Upper lobe of left lung (tissue), 4 donors: ENCODE results near the gene PRRG1.

Experiments
- CTCF ChIP-seq, 6 experiments: fragments of 450-650 bp in 4 of 6; fragments of 200-600 bp in 2 of 6; sonication (generic) in 2 of 6; IDR thresholded peaks; one replicate each; pipeline ENCODE4 v1.5.1; 2016 to 2019; ENCODE audit warnings: antibody characterized with exemption in 6 of 6
- POLR2A ChIP-seq, 4 donors: fragments of 450-650 bp; IDR thresholded peaks; one replicate each; pipeline ENCODE4 v1.5.1; 2016 to 2017; ENCODE audit warnings: antibody characterized with exemption in 4 of 4, mild to moderate bottlenecking in 2 of 4
- POLR2AphosphoS5 ChIP-seq, 2 donors: sonication (generic); formaldehyde crosslinking; IDR thresholded peaks; one replicate each; pipeline ENCODE4 v1.5.1; 2017; ENCODE audit warnings: antibody characterized with exemption in 2 of 2

GRCh38 chrX:37424000-37424429 lies 74.9 kb downstream of the PRRG1 start:
- TF ChIP-seq POLR2AphosphoS5 (IDR thresholded peaks at IDR 0.05) (no peak), POLR2A (IDR thresholded peaks at IDR 0.05) (no peak), CTCF (IDR thresholded peaks at IDR 0.05) (no peak)
